Activated CD4-positive, alpha-beta memory T cell treated with anti-CD3 and anti-CD28 coated beads for 36 hours (primary cell): Measurements from ENCODE around the gene DDO. TPM values are rescaled to one million over a fixed set of nuclear protein-coding genes. Genes with fewer than 3 reads are reported as not detected.

ENCODE experiments used
- CTCF ChIA-PET: fragments of 350-600 bp; sonication (Branson Sonifier 250); formaldehyde crosslinking; loops from one replicate; lab custom pipeline; 2021; ENCODE audit warnings: antibody characterized with exemption, inconsistent platforms; lab: Charles Lee
- POLR2A ChIA-PET: fragments of 350-600 bp; sonication (Branson Sonifier 250); formaldehyde crosslinking; loops from one replicate; lab custom pipeline; 2021; ENCODE audit warnings: antibody characterized with exemption; lab: Charles Lee
- DNase-seq: peaks from one replicate; pipeline ENCODE4 v3.0.0-alpha.2; 2020
- H3K27ac Mint-ChIP-seq: one replicate; pipeline ENCODE4 v1.8.0; 2021; ENCODE audit warnings: mixed read lengths
- H3K27me3 Mint-ChIP-seq: one replicate; pipeline ENCODE4 v1.8.0; 2021; ENCODE audit warnings: mixed read lengths
- H3K36me3 Mint-ChIP-seq: one replicate; pipeline ENCODE4 v1.8.0; 2021; ENCODE audit warnings: mixed read lengths
- H3K4me1 Mint-ChIP-seq: one replicate; pipeline ENCODE4 v1.8.0; 2021; ENCODE audit warnings: low read depth, mixed read lengths
- H3K4me3 Mint-ChIP-seq: one replicate; pipeline ENCODE4 v1.8.0; 2021; ENCODE audit warnings: mild to moderate bottlenecking, mixed read lengths
- H3K9me3 Mint-ChIP-seq: one replicate; pipeline ENCODE4 v1.8.0; 2021; ENCODE audit warnings: mixed read lengths
- intact Hi-C: fragments of 100-400 bp; cut with micrococcal nuclease; formaldehyde crosslinking; loops from one replicate; pipeline ENCODE4 v1.15.1; 2023
- total RNA-seq, 2 experiments: library from RNA; stranded (reverse); gene quantifications; one replicate each; pipeline ENCODE4 v1.2.3, GENCODE V29; 2021

DDO gene
- total RNA-seq, 2 experiments from 2014 or later, result not detected

DNA sequence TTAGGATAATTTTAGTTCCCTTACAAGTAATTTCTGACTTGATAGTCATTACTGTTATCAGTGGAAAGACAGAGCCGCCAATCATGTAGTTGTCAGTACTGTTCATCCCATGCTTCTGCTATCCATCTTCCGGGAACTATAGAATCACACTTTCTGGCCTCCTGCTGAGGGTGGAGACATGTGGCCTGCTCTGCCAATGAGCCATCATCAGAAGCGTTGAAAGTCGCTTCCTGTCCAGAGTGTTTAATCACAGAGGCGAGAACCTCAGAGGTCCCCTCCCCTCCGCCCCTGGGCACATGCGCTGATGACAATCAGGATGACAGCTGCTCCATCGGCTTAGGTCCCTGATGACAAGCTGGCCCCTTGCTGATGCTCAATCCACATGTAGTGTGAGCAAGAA is 3.0 kb downstream of the DDO start:
- CTCF ChIA-PET, result no interaction called here
- H3K36me3 Mint-ChIP-seq, result no peaks in the 10 kb centered on the region
- no peaks in the 10 kb centered on the region for H3K9me3 Mint-ChIP-seq
- H3K4me1 Mint-ChIP-seq, result no peaks in the 10 kb centered on the region
- H3K27me3 Mint-ChIP-seq, result peaks cover 1% of the 10 kb centered on the region
- no peak overlapping the region for H3K27ac Mint-ChIP-seq
- no peak overlapping the region for H3K4me3 Mint-ChIP-seq
- no peak for DNase-seq
- intact Hi-C loops, result no loop called here
- POLR2A ChIA-PET, result no interaction called here

DNA sequence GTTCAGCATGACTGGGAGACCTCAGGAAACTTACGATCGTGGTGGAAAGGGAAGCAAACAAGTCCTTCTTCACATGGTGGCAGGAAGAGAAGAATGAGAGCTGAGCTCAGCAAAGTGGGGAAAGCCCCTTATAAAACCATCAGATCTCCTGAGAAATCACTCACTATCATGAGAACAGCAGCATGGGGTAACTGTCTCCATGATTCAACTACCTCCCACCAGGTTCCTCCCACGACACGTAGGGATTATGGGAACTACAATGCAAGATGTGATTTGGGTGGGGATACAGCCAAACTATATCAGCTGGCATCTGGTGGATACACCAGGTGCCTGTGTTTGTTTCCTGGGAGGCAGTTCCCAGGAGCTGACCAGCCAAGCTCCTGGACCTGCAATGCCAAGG is 4.9 kb downstream of the DDO start:
- Mint-ChIP-seq H3K36me3 (no peaks in the 10 kb centered on the region), H3K4me3 (no peak overlapping the region), H3K4me1 (no peaks in the 10 kb centered on the region), H3K9me3 (no peaks in the 10 kb centered on the region), H3K27me3 (peaks cover 1% of the 10 kb centered on the region), H3K27ac (no peak overlapping the region)
- ChIA-PET CTCF (no interaction called here), POLR2A (no interaction called here)
- DNase-seq, result no peak
- intact Hi-C loops, result no loop called here

- H3K36me3 Mint-ChIP-seq, result no peaks in the 10 kb centered on the region
- peaks cover 1% of the 10 kb centered on the region for H3K27me3 Mint-ChIP-seq
- no peaks in the 10 kb centered on the region for H3K9me3 Mint-ChIP-seq
- H3K27ac Mint-ChIP-seq, result no peak overlapping the region
- intact Hi-C loops, result no loop called here
- POLR2A ChIA-PET, result no interaction called here
- DNase-seq, result no peak
- no peaks in the 10 kb centered on the region for H3K4me1 Mint-ChIP-seq
- CTCF ChIA-PET, result no interaction called here
- no peak overlapping the region for H3K4me3 Mint-ChIP-seq
These were observed 5.6 kb downstream of the DDO start for GRCh38 chr6:110409794-110410193.

- intact Hi-C loops, result no loop called here
- no peaks in the 10 kb centered on the region for H3K36me3 Mint-ChIP-seq
- H3K27me3 Mint-ChIP-seq, result peaks cover 1% of the 10 kb centered on the region
- no peaks in the 10 kb centered on the region for H3K9me3 Mint-ChIP-seq
- POLR2A ChIA-PET, result no interaction called here
- CTCF ChIA-PET, result no interaction called here
- H3K27ac Mint-ChIP-seq, result no peak overlapping the region
- no peak for DNase-seq
- H3K4me3 Mint-ChIP-seq, result no peak overlapping the region
- H3K4me1 Mint-ChIP-seq, result no peaks in the 10 kb centered on the region
These were observed 6.5 kb downstream of the DDO start for GRCh38 chr6:110408901-110409300.

GRCh38 chr6:110404607-110405006 is 10.8 kb downstream of the DDO start:
- no peaks in the 10 kb centered on the region for H3K36me3 Mint-ChIP-seq
- ChIA-PET POLR2A (no interaction called here), CTCF (interaction anchor here (1.1 kb wide), 1 partner anchor 364 kb away, joined by 4 read pairs; no protein-coding TSS in a partner anchor)
- H3K4me3 Mint-ChIP-seq, result no peak overlapping the region
- no peaks in the 10 kb centered on the region for H3K9me3 Mint-ChIP-seq
- DNase-seq, result no peak
- no peak overlapping the region for H3K27ac Mint-ChIP-seq
- peaks cover 7% of the 10 kb centered on the region for H3K27me3 Mint-ChIP-seq
- intact Hi-C loops, result no loop called here
- H3K4me1 Mint-ChIP-seq, result no peaks in the 10 kb centered on the region

DNA sequence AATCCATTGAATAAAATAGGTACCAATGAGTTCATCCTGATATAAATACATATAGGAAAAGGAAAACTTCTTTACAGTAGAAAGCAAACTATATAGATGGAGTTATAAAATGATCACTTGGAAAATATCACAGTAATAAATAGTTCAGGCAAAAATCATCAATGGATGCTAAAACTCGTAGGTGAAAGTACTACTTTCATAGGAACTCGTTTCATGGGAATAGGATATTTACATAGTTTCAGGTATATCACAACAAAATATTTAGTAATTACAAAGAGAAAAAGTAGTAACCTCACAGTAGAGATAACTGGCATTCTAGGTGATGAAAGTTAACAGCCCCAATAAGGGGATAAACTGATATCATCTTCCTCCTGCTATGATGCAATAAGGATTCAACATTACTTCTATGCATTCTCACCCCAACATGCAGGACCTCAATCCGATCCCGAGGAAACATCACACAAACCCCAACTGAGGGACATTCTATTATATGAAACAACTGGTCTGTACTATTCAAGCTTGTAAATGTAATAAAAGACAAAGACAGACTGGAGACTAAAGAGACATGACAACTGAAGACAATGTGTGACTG is 13.7 kb downstream of the DDO start:
- H3K4me3 Mint-ChIP-seq, result no peak overlapping the region
- no peaks in the 10 kb centered on the region for H3K4me1 Mint-ChIP-seq
- no peaks in the 10 kb centered on the region for H3K36me3 Mint-ChIP-seq
- intact Hi-C loops, result no loop called here
- no peaks in the 10 kb centered on the region for H3K9me3 Mint-ChIP-seq
- no peak for DNase-seq
- peaks cover 10% of the 10 kb centered on the region for H3K27me3 Mint-ChIP-seq
- H3K27ac Mint-ChIP-seq, result no peak overlapping the region
- CTCF ChIA-PET, result interaction anchor here (1.1 to 1.4 kb wide), 2 partner anchors 10 to 362 kb away, joined by 3 to 5 read pairs; no protein-coding TSS in a partner anchor
- POLR2A ChIA-PET, result no interaction called here

GRCh38 chr6:110400208-110400607 is 15.2 kb downstream of the DDO start:
- DNase-seq, result no peak
- no peak overlapping the region for H3K4me3 Mint-ChIP-seq
- no peaks in the 10 kb centered on the region for H3K9me3 Mint-ChIP-seq
- CTCF ChIA-PET, result no interaction called here
- intact Hi-C loops, result no loop called here
- no peaks in the 10 kb centered on the region for H3K4me1 Mint-ChIP-seq
- H3K27ac Mint-ChIP-seq, result no peak overlapping the region
- POLR2A ChIA-PET, result no interaction called here
- no peaks in the 10 kb centered on the region for H3K36me3 Mint-ChIP-seq
- H3K27me3 Mint-ChIP-seq, result peaks cover 10% of the 10 kb centered on the region

DNA sequence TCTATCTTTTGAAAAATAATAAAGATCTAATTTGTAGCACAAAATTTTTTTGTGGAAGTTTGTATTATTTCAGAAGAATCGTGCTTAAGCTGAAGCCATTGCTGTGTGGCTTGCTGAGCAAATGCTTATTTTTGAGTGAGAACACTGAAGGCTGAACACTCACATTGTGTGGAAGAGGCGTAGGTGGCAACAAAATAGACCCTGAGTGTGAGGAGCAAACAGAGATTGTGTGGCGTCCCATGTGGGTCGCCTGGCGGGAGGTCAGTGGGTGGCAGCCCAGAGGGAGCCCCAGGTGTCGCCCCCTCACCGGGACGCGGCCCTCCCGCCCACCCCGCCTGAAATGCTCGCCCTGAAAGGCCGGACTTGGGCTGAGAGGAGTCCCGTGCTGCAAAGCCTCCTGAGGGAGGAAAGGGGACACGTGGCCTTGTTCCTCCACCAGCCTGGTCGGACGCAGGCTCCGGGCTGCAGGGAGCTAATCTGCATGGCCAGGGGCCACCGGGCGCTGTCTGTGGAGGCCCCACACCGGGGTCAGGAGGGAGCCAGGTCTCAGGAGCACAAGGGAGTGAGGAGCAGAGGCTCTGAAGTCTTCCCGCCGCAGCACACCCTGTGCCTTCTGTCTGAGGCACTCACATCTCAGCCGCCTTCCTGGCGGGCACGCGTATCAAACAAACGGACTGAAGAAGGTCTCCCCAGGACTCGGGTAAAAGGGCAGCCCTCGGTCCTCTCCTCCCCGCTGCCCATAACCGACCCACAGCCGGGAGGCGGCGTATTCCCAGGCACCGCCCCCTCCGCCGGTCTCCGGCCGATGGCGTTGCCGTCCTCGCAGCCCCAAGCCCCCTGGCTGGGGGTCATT is 15.9 kb downstream of the DDO start:
- no peaks in the 10 kb centered on the region for H3K4me1 Mint-ChIP-seq
- no peaks in the 10 kb centered on the region for H3K36me3 Mint-ChIP-seq
- ChIA-PET POLR2A (no interaction called here), CTCF (no interaction called here)
- H3K27me3 Mint-ChIP-seq, result peaks cover 10% of the 10 kb centered on the region
- no peak for DNase-seq
- no peak overlapping the region for H3K4me3 Mint-ChIP-seq
- H3K27ac Mint-ChIP-seq, result no peak overlapping the region
- intact Hi-C loops, result no loop called here
- no peaks in the 10 kb centered on the region for H3K9me3 Mint-ChIP-seq

DNA sequence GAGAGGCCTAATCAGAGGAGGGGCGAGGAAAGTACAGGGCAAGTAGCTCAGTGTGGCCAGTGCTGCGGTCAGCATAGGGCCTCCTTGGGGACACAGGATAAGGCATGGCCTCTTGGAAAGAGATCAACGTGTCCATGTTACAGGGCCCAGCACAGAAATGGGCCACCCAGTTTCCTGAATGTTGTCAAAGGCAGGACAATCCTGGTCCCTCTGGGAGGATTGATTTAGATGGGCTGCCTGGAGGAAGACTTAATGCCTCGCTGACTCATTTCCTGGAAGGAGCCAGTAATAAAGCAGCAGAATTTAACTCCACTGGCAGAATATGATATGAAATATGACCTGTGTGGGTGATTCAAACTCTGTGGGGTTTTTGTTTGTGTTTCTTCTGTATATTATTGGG is 16.6 kb downstream of the DDO start:
- H3K27me3 Mint-ChIP-seq, result peaks cover 10% of the 10 kb centered on the region
- no peak overlapping the region for H3K27ac Mint-ChIP-seq
- POLR2A ChIA-PET, result no interaction called here
- no peaks in the 10 kb centered on the region for H3K4me1 Mint-ChIP-seq
- H3K9me3 Mint-ChIP-seq, result no peaks in the 10 kb centered on the region
- CTCF ChIA-PET, result no interaction called here
- H3K4me3 Mint-ChIP-seq, result no peak overlapping the region
- no peaks in the 10 kb centered on the region for H3K36me3 Mint-ChIP-seq
- DNase-seq, result no peak
- intact Hi-C loops, result no loop called here

DNA sequence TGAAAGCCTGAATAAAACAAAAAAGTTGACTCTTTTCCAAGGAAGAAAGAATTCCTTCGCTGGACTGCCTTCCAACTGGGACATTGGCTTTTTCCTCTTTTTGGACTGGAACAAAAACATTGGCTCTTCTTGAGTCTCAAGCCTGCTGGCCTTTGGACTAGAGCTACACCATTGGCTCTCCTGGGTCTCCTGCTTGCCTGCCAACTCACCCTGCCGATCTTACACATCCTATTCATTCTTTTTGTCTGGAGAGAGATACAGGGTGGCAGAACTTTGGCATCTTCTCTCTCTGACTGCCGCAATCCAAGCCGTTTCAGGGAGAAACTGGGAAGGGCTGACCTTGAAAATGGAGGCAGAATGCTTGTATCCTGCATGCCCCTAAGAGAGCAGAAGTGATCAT is 20.2 kb downstream of the DDO start:
- H3K27ac Mint-ChIP-seq, result no peak overlapping the region
- ChIA-PET CTCF (interaction anchor here (2.8 kb wide), 1 partner anchor 356 kb away, joined by 11 read pairs; no protein-coding TSS in a partner anchor), POLR2A (no interaction called here)
- no peak overlapping the region for H3K4me3 Mint-ChIP-seq
- intact Hi-C loops, result no loop called here
- H3K9me3 Mint-ChIP-seq, result no peaks in the 10 kb centered on the region
- DNase-seq, result no peak
- H3K27me3 Mint-ChIP-seq, result peaks cover 3% of the 10 kb centered on the region
- H3K4me1 Mint-ChIP-seq, result peaks cover 2% of the 10 kb centered on the region
- no peaks in the 10 kb centered on the region for H3K36me3 Mint-ChIP-seq

DNA sequence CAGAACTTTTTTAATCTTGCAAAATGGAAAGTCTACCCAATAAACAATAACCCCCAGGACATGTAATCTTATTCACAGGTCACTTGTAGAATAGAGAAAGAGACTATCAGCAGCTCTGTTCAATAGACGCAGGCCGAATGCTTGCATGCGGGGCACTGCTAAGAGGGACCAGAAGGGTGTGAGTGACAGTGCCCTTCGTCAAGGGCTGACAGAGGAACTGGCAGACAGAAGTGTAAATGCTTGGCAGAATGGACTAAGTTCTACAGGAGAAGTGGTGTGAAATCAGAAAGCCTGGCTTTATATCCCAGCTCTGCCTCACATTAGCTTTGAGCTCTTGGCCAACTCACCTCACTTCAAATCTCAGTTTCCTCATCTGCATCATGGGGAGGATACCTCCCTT is 21.0 kb downstream of the DDO start:
- Mint-ChIP-seq H3K4me1 (peaks cover 2% of the 10 kb centered on the region), H3K9me3 (no peaks in the 10 kb centered on the region), H3K4me3 (no peak overlapping the region), H3K27ac (no peak overlapping the region), H3K27me3 (peaks cover 3% of the 10 kb centered on the region), H3K36me3 (no peaks in the 10 kb centered on the region)
- no peak for DNase-seq
- POLR2A ChIA-PET, result no interaction called here
- CTCF ChIA-PET, result interaction anchor here (2.8 kb wide), 1 partner anchor 355 kb away, joined by 11 read pairs; no protein-coding TSS in a partner anchor
- intact Hi-C loops, result no loop called here

DNA sequence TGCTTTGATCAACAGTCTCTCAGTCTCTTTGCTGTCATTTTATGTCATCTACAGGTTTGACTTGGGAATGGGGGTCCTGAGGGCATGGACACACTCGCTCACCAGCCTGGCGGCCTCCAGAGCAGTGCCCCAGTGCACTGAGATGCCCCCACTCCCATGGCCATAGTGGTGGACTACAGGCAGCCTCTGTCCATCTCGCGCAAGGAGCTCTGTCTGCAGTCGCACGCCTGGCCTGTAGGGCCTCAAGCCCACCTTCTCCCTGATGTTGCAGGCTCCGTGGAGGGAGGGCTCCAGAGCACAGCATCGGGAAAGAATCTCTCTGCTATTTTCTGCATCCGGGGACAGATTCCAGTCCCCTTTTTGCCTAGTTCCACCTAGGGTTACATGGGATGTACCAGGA is 22.6 kb downstream of the DDO start:
- H3K9me3 Mint-ChIP-seq, result no peaks in the 10 kb centered on the region
- no peaks in the 10 kb centered on the region for H3K36me3 Mint-ChIP-seq
- intact Hi-C loops, result no loop called here
- no peak overlapping the region for H3K4me3 Mint-ChIP-seq
- DNase-seq, result no peak
- CTCF ChIA-PET, result interaction anchor here (0.8 to 5.2 kb wide), 5 partner anchors 27 to 696 kb away, joined by 3 to 75 read pairs (median 4); no protein-coding TSS in a partner anchor
- peaks cover 2% of the 10 kb centered on the region for H3K4me1 Mint-ChIP-seq
- no peaks in the 10 kb centered on the region for H3K27me3 Mint-ChIP-seq
- POLR2A ChIA-PET, result no interaction called here
- no peak overlapping the region for H3K27ac Mint-ChIP-seq
